ENCODE results near the gene RMI2. TPM values are rescaled to one million over a fixed set of nuclear protein-coding genes. Genes with fewer than 3 reads are reported as not detected.

The RMI2 gene
- total and polyA plus RNA-seq, 2 of the 8 experiments (the other 6 are each of a cell fraction or from before 2014, with no cell fraction given), result 58.2 to 96.0 TPM

DNA sequence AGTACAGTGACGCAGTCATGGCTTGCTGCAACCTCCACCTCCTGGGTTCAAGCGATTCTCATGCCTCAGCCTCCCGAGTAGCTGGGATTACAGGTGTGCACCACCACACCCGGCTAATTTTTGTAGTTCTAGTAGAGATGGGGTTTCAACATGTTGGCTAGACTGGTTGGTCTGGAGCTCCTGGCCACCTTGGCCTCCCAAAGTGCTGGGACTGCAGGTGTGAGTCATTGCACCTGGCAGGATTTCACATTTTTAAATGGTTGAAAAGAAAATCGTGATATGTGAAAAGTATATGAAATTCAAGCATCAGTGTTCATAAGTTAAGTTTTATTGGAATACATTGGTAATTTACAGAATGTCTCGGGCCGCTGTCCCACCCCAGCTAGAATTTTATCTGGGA lies 2.6 kb downstream of the RMI2 start:
- H3K79me2 ChIP-seq (ENCODE audit: control insufficient read depth in 1 of 2, insufficient read depth in 2 of 2, low read length in 2 of 2), result peaks cover 6 to 72% of the 10 kb centered on the region in 2 experiments
- 93 to 100% methylated on average over 1 to 7 of the region's 7 CpGs for WGBS, 2 experiments (ENCODE audit: extremely low coverage in 1 of 2, insufficient coverage in 1 of 2, insufficient read length in 1 of 2, insufficient replicate concordance in 2 of 2, low coverage in 1 of 2, low lambda C conversion rate in 2 of 2, missing lambda C conversion rate in 1 of 2)
- H3K4me2 ChIP-seq (ENCODE audit: insufficient read depth in 1 of 2, low read depth in 2 of 2, low read length in 2 of 2), result peak overlapping the region in 1 of 2 experiments; percentile 85; a peak in 1 of 4 replicates
- H3K4ac ChIP-seq (replicated peaks; ENCODE audit: insufficient read length, low read depth, low read length), result no peak overlapping the region
- POLR2A ChIA-PET (ENCODE audit: partially characterized antibody), result interaction anchor here (0.8 to 4.8 kb wide), 8 partner anchors 9 to 93 kb away, joined by 3 to 23 read pairs (median 10); partner anchors contain the start of gene PRM3
- H2BK15ac ChIP-seq (ENCODE audit: low read length), result no peak overlapping the region
- H3K4me1 ChIP-seq (replicated peaks in 1 of 4; ENCODE audit: control insufficient read depth in 3 of 4, insufficient read depth in 4 of 4, low read length in 3 of 4), result peaks cover 5 to 18% (median 11%) of the 10 kb centered on the region in 4 experiments
- peaks cover 15% of the 10 kb centered on the region for H3K79me1 ChIP-seq (ENCODE audit: low read depth, low read length)
- H3K27ac ChIP-seq (ENCODE audit: low read depth, low read length), result no peak overlapping the region
- no peak overlapping the region for H3K23ac ChIP-seq (ENCODE audit: insufficient read length)
- H4K8ac ChIP-seq (ENCODE audit: extremely low read depth, insufficient read depth, low read length), result no peak overlapping the region
- H3K4me3 ChIP-seq (ENCODE audit: extremely low read depth in 1 of 4, insufficient read depth in 2 of 4, low read depth in 3 of 4, low read length in 4 of 4), result no peak overlapping the region
- H2BK5ac ChIP-seq (ENCODE audit: low read depth, low read length), result no peak overlapping the region
- H3K9ac ChIP-seq (replicated peaks in 1 of 4; ENCODE audit: extremely low read depth in 1 of 4, low read depth in 3 of 4, low read length in 3 of 4), result no peak overlapping the region
- H3K23me2 ChIP-seq (ENCODE audit: low read depth, low read length), result peaks cover 2% of the 10 kb centered on the region
- 0 out of 4 replicates have a peak, but pooled peaks cover 1 to 2% of the 10 kb centered on the region in 2 experiments for H3K9me3 ChIP-seq (ENCODE audit: insufficient read depth in 2 of 2, low read depth in 1 of 2, low read length in 1 of 2)
- FAIRE-seq (no peak), DNase-seq (ENCODE audit: low read depth in 1 of 2, low spot score in 2 of 2) (no peak)
- CTCF ChIA-PET (ENCODE audit: partially characterized antibody), result interaction anchor here (1.3 to 2.5 kb wide), 7 partner anchors 8 to 377 kb away, joined by 4 to 11 read pairs (median 6); partner anchors contain the start of gene SOCS1
- no peak overlapping the region for H3K56ac ChIP-seq (replicated peaks; ENCODE audit: insufficient read length, low read depth, low read length)
- H2BK12ac ChIP-seq (ENCODE audit: low read depth, low read length), result no peak overlapping the region
- no peak overlapping the region for H2AFZ ChIP-seq (ENCODE audit: low read length)
- no peak overlapping the region for H4K91ac ChIP-seq (replicated peaks; ENCODE audit: insufficient read length, low read length)
- no peaks in the 10 kb centered on the region for H3K27me3 ChIP-seq (replicated peaks in 1 of 4; ENCODE audit: control insufficient read depth in 3 of 4, extremely low read depth in 1 of 4, insufficient read depth in 3 of 4, low read length in 3 of 4)
- H4K5ac ChIP-seq (ENCODE audit: insufficient read length, low read depth, low read length), result no peak overlapping the region
- H3K14ac ChIP-seq (ENCODE audit: insufficient read length), result no peak overlapping the region
- TF ChIP-seq TBP (IDR thresholded peaks at IDR 0.05; ENCODE audit: low read depth, low read length), result no peak
- TF ChIP-seq CREB1 (IDR thresholded peaks at IDR 0.05), result no peak
- peaks cover 7% of the 10 kb centered on the region in 2 experiments for H4K20me1 ChIP-seq (replicated peaks in 1 of 2; ENCODE audit: control insufficient read depth in 1 of 2, insufficient read depth in 2 of 2, low read length in 2 of 2)
- no peak overlapping the region for H2AK5ac ChIP-seq (ENCODE audit: low read depth, low read length)
- no peak overlapping the region for H3K18ac ChIP-seq (ENCODE audit: extremely low read depth, low read length)
- H2BK20ac ChIP-seq (ENCODE audit: low read length), result no peak overlapping the region
- no peak overlapping the region for H2BK120ac ChIP-seq (replicated peaks; ENCODE audit: low read depth, low read length)
- H3K36me3 ChIP-seq (ENCODE audit: control insufficient read depth in 2 of 4, insufficient read depth in 4 of 4, low read length in 3 of 4), result peaks cover 0 to 19% (median under 1%) of the 10 kb centered on the region in 4 experiments; a peak in 3 of 8 replicates
